ENCODE measurements around the gene C19orf81.

DNA sequence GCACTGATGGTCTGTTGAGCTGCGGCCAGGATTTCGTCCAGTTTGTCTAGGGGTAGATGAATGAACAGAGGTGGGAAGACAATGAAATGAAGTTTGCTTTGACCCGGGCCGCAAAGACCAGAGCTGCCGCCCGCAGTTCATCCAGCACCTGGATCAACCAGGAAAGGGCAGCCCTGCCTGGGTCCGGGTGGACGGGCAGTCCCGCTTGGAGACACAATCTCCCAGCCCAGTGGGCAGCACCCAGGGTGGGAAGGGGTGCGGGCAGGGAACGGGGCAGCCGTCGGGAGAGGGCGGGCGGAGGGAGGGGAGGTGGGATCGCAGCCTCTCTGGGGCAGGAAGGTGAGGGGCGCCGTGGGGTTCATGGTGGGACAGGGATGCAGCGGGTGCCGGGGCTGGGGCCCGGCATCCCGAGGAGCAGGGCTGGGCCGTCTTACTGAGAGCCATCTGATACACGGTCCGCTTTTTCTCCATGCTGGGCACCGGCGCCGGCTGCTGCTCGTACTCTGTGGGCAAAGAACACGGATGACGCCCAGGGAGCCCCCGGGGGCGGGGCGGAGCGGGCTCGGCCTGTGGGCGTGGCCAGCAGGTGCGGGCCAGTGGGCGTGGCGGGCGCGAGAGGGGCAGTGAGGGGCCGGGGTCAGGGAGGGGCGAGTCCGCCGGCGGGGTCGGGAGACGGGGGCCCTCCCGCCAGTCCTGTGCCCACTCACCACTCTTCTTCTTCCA lies 37.2 kb downstream of the C19orf81 start:
- TF ChIP-seq POLR2A (IDR thresholded peaks at IDR 0.05), result no peak
- TF ChIP-seq, protein P1, sequence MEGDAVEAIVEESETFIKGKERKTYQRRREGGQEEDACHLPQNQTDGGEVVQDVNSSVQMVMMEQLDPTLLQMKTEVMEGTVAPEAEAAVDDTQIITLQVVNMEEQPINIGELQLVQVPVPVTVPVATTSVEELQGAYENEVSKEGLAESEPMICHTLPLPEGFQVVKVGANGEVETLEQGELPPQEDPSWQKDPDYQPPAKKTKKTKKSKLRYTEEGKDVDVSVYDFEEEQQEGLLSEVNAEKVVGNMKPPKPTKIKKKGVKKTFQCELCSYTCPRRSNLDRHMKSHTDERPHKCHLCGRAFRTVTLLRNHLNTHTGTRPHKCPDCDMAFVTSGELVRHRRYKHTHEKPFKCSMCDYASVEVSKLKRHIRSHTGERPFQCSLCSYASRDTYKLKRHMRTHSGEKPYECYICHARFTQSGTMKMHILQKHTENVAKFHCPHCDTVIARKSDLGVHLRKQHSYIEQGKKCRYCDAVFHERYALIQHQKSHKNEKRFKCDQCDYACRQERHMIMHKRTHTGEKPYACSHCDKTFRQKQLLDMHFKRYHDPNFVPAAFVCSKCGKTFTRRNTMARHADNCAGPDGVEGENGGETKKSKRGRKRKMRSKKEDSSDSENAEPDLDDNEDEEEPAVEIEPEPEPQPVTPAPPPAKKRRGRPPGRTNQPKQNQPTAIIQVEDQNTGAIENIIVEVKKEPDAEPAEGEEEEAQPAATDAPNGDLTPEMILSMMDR (IDR thresholded peaks at IDR 0.05 in 8 of 11, conservative IDR thresholded peaks at IDR 0.05 in 3 of 11), result no peak

All from spleen (tissue), 7 donors.